Embryonic facial prominence (tissue), 1 donor: ENCODE measurements around the gene ADCY10.

Source experiments
- DNase-seq: peaks from one replicate; pipeline ENCODE4 v3.0.0-alpha.2; 2016; ENCODE audit errors: extremely low spot score

ADCY10 gene

DNA sequence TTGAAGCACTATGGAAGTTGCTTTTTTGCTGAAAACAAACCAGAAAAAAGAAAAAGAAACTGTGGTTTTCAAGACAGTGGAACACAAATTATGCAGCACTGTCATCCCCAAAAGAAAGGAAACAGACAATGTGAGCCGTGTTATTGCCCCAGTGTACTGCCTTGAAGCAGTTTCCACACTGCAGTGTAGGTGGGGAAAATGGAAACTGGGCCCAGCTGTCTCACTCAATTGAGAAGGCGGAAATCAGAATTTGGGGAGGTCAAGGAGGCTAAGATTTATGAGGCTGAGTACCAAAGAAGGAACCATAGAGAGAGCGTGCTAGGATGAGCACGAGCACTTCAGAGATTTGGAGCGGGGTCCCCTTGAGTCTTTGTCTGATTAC is 136.7 kb downstream of the ADCY10 start:
- no peak for DNase-seq

- DNase-seq: no peak
These were observed 137.2 kb downstream of the ADCY10 start for GRCh38 chr1:167776616-167777268.

DNA sequence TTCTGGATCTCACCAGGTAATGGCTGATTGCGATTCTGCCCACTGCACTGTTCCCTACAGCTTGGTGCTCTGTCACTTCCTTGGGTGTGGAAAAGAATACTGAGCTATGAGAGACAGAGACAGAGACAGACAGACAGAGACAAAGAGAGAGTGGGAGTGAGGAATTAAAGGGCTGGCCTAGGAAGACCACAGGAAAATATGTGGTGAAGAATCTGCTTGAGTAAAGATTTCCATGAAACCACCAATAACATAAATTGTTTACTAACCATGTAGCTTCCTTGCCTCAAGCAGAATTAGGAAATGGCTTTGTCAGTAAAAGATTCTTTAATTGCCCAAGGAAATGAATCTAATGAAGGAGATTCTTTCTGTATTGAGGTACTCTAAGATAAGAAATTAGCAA is 137.8 kb downstream of the ADCY10 start:
- DNase-seq: no peak

DNA sequence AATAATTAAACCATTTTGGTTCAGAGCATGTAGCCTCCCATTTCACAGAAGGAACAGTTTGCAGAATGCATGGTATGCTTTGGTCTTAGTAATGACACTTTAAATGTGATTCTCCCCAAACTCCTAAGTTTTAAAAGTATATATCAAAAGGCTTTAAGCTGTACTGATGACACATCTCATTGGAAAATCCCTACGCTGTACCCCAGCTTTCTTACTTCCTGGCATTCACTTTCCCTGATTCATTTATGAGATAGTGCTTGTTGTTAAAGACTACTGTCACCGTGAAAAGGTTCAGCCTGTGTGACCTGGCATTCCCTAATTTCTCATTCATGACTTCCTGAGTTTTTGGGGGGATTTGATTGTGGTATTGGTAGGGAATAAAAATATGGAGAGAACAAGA is 138.8 kb downstream of the ADCY10 start:
- no peak for DNase-seq

- no peak for DNase-seq
These were observed 139.2 kb downstream of the ADCY10 start for GRCh38 chr1:167774710-167775109.

- no peak for DNase-seq
These were observed 140.4 kb downstream of the ADCY10 start for GRCh38 chr1:167773516-167773915.

- DNase-seq: no peak
These were observed 141.5 kb downstream of the ADCY10 start for GRCh38 chr1:167772436-167772835.

- DNase-seq: no peak
These were observed 143.8 kb downstream of the ADCY10 start for GRCh38 chr1:167770127-167770526.

DNA sequence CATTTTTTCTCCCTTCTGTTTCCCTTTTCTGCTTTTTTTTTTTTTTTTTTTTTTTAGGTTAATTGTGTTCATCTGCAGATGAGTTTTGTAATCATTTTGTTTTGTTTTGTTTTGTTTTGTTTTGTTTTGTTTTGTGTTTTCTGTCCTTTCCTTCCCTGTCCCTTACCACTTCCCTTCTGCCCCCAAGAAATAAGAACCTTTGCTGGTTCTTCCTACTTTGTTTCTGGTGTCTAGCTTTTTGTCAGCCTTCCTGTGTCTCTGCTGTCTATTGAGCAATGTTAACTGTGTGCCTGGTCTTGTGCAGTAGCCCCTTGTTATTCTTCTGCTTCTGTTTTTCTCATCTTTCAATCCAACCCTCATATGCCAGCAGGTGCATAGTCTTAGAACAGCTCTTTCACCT is 146.2 kb downstream of the ADCY10 start:
- DNase-seq: no peak

GRCh38 chr1:167766538-167766937 is 147.4 kb downstream of the ADCY10 start:
- DNase-seq: no peak

GRCh38 chr1:167765496-167765895 is 148.4 kb downstream of the ADCY10 start:
- DNase-seq: no peak

- DNase-seq: no peak
These were observed 149.2 kb downstream of the ADCY10 start for GRCh38 chr1:167764458-167765330.

GRCh38 chr1:167763525-167764220 is 150.3 kb downstream of the ADCY10 start:
- DNase-seq: no peak

- no peak for DNase-seq
These were observed 151.7 kb downstream of the ADCY10 start for GRCh38 chr1:167762061-167762746.

DNA sequence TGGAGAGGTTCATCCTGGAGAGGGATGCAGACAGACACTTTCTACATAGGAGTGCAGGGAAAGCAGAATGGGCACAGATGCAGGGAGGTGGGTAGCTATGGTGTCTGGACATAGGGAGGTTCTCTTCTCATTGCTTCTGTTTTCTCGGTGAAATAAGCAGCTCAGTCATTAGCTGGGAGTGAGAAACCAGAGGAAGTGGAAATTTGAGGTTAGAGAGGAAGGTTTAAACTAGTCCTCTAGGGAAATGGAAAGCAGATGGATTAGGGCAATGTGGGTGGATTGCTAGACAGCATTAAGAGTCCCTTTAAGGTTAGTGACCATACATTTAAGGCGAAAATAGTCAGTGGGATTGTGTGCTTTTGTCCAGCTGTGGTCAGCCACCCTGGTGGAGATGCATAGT is 152.5 kb downstream of the ADCY10 start:
- DNase-seq: no peak
